GM23338 (cell line): Measurements from ENCODE around the gene CHD9NB.

Source experiments
- CREB1 ChIP-seq: fragments of 250-450 bp; sonication (Bioruptor Pico); IDR thresholded peaks from 2 replicates; pipeline ENCODE4 v1.5.0; 2020; ENCODE audit warnings: low read depth, mild to moderate bottlenecking, moderate library complexity
- EZH2 ChIP-seq: fragments of 200-600 bp; sonication (generic); IDR thresholded peaks from one replicate; pipeline ENCODE4 v1.8.0; 2017; ENCODE audit warnings: antibody characterized with exemption, mild to moderate bottlenecking, low read depth; ENCODE audit not compliant: unreplicated experiment
- JUNB ChIP-seq: IDR thresholded peaks from one replicate; pipeline ENCODE4 v1.6.1; 2016; ENCODE audit warnings: antibody characterized with exemption; ENCODE audit not compliant: unreplicated experiment
- POLR2AphosphoS5 ChIP-seq: IDR thresholded peaks from 2 replicates; pipeline ENCODE4 v1.6.1; 2016; ENCODE audit warnings: antibody characterized with exemption, low read depth
- STAT1 ChIP-seq: IDR thresholded peaks from one replicate; pipeline ENCODE4 v1.6.1; 2016; ENCODE audit warnings: antibody characterized with exemption; ENCODE audit not compliant: unreplicated experiment
- TF ChIP-seq, protein P1 (sequence below), 2 experiments: fragments of 200-600 bp in 1 of 2; sonication (generic) in 1 of 2; conservative IDR thresholded peaks; 2 replicates each; pipeline versions ENCODE4 v1.5.1 to v1.6.1; 2016 to 2017; ENCODE audit warnings: antibody characterized with exemption in 2 of 2, low read depth in 2 of 2, mild to moderate bottlenecking in 2 of 2, moderate library complexity in 1 of 2

GRCh38 chr16:53029971-53030370, 22.7 kb downstream of the CHD9NB start:
- TF ChIP-seq, protein P1, sequence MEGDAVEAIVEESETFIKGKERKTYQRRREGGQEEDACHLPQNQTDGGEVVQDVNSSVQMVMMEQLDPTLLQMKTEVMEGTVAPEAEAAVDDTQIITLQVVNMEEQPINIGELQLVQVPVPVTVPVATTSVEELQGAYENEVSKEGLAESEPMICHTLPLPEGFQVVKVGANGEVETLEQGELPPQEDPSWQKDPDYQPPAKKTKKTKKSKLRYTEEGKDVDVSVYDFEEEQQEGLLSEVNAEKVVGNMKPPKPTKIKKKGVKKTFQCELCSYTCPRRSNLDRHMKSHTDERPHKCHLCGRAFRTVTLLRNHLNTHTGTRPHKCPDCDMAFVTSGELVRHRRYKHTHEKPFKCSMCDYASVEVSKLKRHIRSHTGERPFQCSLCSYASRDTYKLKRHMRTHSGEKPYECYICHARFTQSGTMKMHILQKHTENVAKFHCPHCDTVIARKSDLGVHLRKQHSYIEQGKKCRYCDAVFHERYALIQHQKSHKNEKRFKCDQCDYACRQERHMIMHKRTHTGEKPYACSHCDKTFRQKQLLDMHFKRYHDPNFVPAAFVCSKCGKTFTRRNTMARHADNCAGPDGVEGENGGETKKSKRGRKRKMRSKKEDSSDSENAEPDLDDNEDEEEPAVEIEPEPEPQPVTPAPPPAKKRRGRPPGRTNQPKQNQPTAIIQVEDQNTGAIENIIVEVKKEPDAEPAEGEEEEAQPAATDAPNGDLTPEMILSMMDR (conservative IDR thresholded peaks at IDR 0.05; ENCODE audit: low read depth in 2 of 2) = no peak
- no peak for TF ChIP-seq STAT1
- TF ChIP-seq CREB1 (CRISPR knock-in tag) = no peak
- TF ChIP-seq EZH2 = no peak
- no peak for TF ChIP-seq JUNB
- no peak for TF ChIP-seq POLR2AphosphoS5
